ENCODE measurements around the gene GRM2. TPM values are rescaled to one million over a fixed set of nuclear protein-coding genes. Genes with fewer than 3 reads are reported as not detected.
A peak's percentile ranks its signal among the peaks of the same experiment; 100 is the strongest.

The GRM2 gene
- total RNA-seq, result under 1 TPM in 1 of 2 experiments, not detected in 1; 0.07 TPM

GRCh38 chr3:51706788-51707731 is at the start of gene GRM2:
TSS of gene GRM2 (plus strand) at chr3:51707068. CDS start at chr3:51708984, 1,916 bp downstream.
- CTCF ChIA-PET, result interaction anchor here (2.1 kb wide), 1 partner anchor 12 kb away, joined by 7 read pairs; no protein-coding TSS in a partner anchor
- Mint-ChIP-seq H3K36me3 (ENCODE audit: low read depth) (no peaks in the 10 kb centered on the region), H3K27me3 (ENCODE audit: low read depth) (no peaks in the 10 kb centered on the region), H3K4me3 (no peak within 1 kb of the TSS), H3K4me1 (ENCODE audit: low read depth) (peaks cover 12% of the 10 kb centered on the region), H3K27ac (no peak within 1 kb of the TSS), H3K9me3 (no peaks in the 10 kb centered on the region)
- peak; percentile 45 for DNase-seq
- intact Hi-C loops (cut with micrococcal nuclease), result no loop called here

- CTCF ChIA-PET, result interaction anchor here (2.2 kb wide), 1 partner anchor 12 kb away, joined by 7 read pairs; no protein-coding TSS in a partner anchor
- H3K4me1 Mint-ChIP-seq (ENCODE audit: low read depth), result no peaks in the 10 kb centered on the region
- H3K27me3 Mint-ChIP-seq (ENCODE audit: low read depth), result no peaks in the 10 kb centered on the region
- H3K9me3 Mint-ChIP-seq, result peaks cover 5% of the 10 kb centered on the region
- no peak for DNase-seq
- H3K4me3 Mint-ChIP-seq, result no peak overlapping the region
- H3K27ac Mint-ChIP-seq, result no peak overlapping the region
- H3K36me3 Mint-ChIP-seq (ENCODE audit: low read depth), result peaks cover 17% of the 10 kb centered on the region
- intact Hi-C loops (cut with micrococcal nuclease), result no loop called here
These were observed 49.6 kb upstream of the GRM2 start for GRCh38 chr3:51657234-51657633.

GRCh38 chr3:51659942-51660341 is 46.9 kb upstream of the GRM2 start:
- Mint-ChIP-seq H3K27me3 (ENCODE audit: low read depth) (no peaks in the 10 kb centered on the region), H3K4me3 (no peak overlapping the region), H3K9me3 (no peaks in the 10 kb centered on the region), H3K4me1 (ENCODE audit: low read depth) (no peaks in the 10 kb centered on the region), H3K36me3 (ENCODE audit: low read depth) (peaks cover 17% of the 10 kb centered on the region), H3K27ac (no peak overlapping the region)
- DNase-seq, result no peak
- intact Hi-C loops (cut with micrococcal nuclease), result no loop called here
- CTCF ChIA-PET, result interaction anchor here (0.7 kb wide), 1 partner anchor 470 kb away, joined by 5 read pairs; no protein-coding TSS in a partner anchor

GRCh38 chr3:51662456-51662855 is 44.4 kb upstream of the GRM2 start:
- H3K36me3 Mint-ChIP-seq (ENCODE audit: low read depth), result peaks cover 14% of the 10 kb centered on the region
- H3K4me3 Mint-ChIP-seq, result no peak overlapping the region
- intact Hi-C loops (cut with micrococcal nuclease), result no loop called here
- H3K4me1 Mint-ChIP-seq (ENCODE audit: low read depth), result peaks cover 3% of the 10 kb centered on the region
- H3K27me3 Mint-ChIP-seq (ENCODE audit: low read depth), result no peaks in the 10 kb centered on the region
- H3K27ac Mint-ChIP-seq, result no peak overlapping the region
- CTCF ChIA-PET, result no interaction called here
- no peaks in the 10 kb centered on the region for H3K9me3 Mint-ChIP-seq
- DNase-seq, result no peak

- Mint-ChIP-seq H3K27ac (no peak overlapping the region), H3K9me3 (no peaks in the 10 kb centered on the region), H3K36me3 (ENCODE audit: low read depth) (no peaks in the 10 kb centered on the region), H3K4me1 (ENCODE audit: low read depth) (peaks cover 42% of the 10 kb centered on the region), H3K27me3 (ENCODE audit: low read depth) (no peaks in the 10 kb centered on the region), H3K4me3 (no peak overlapping the region)
- CTCF ChIA-PET, result interaction anchor here (0.5 to 8.6 kb wide), 14 partner anchors 10 to 940 kb away, joined by 3 to 146 read pairs (median 6); partner anchors contain the start of genes DCAF1 and RAD54L2
- intact Hi-C loops (cut with micrococcal nuclease), result loop anchor here (1.0 kb wide), 2 partner anchors 166 to 277 kb away; partner anchors contain the start of gene RBM15B
- no peak for DNase-seq
These were observed 38.1 kb upstream of the GRM2 start for GRCh38 chr3:51668756-51669155.

- no peaks in the 10 kb centered on the region for H3K9me3 Mint-ChIP-seq
- intact Hi-C loops (cut with micrococcal nuclease), result loop anchor here (1.0 to 5.0 kb wide), 4 partner anchors 167 to 1053 kb away; partner anchors contain the start of genes DUSP7, MAPKAPK3 and RBM15B
- H3K36me3 Mint-ChIP-seq (ENCODE audit: low read depth), result no peaks in the 10 kb centered on the region
- H3K4me1 Mint-ChIP-seq (ENCODE audit: low read depth), result peaks cover 48% of the 10 kb centered on the region
- H3K4me3 Mint-ChIP-seq, result peak overlapping the region; percentile 85
- no peaks in the 10 kb centered on the region for H3K27me3 Mint-ChIP-seq (ENCODE audit: low read depth)
- CTCF ChIA-PET, result interaction anchor here (0.5 to 8.6 kb wide), 27 partner anchors 9 to 941 kb away, joined by 3 to 146 read pairs (median 4); partner anchors contain the start of genes DCAF1 and RAD54L2
- no peak overlapping the region for H3K27ac Mint-ChIP-seq
- DNase-seq, result peak; percentile 92
These were observed 37.4 kb upstream of the GRM2 start for GRCh38 chr3:51669241-51670052.

- intact Hi-C loops (cut with micrococcal nuclease), result loop anchor here (2.0 to 5.0 kb wide), 2 partner anchors 387 to 1053 kb away; partner anchors contain the start of genes DUSP7 and MAPKAPK3
- Mint-ChIP-seq H3K4me3 (peak overlapping the region; percentile 85), H3K36me3 (ENCODE audit: low read depth) (peaks cover 4% of the 10 kb centered on the region), H3K4me1 (ENCODE audit: low read depth) (peaks cover 56% of the 10 kb centered on the region), H3K27me3 (ENCODE audit: low read depth) (no peaks in the 10 kb centered on the region), H3K27ac (peak overlapping the region; percentile 57), H3K9me3 (no peaks in the 10 kb centered on the region)
- CTCF ChIA-PET, result interaction anchor here (0.8 to 8.6 kb wide), 23 partner anchors 8 to 281 kb away, joined by 3 to 146 read pairs (median 5); partner anchors contain the start of genes DCAF1 and RAD54L2
- DNase-seq, result no peak
These were observed 36.6 kb upstream of the GRM2 start for GRCh38 chr3:51670053-51670822.

GRCh38 chr3:51670823-51671733 is 35.8 kb upstream of the GRM2 start, which contains the start of gene TEX264:
TSS of gene TEX264 (plus strand) at chr3:51671252. CDS start at chr3:51674305, 3,053 bp downstream.
- H3K4me1 Mint-ChIP-seq (ENCODE audit: low read depth), result peaks cover 61% of the 10 kb centered on the region
- peak; percentile 85 for DNase-seq
- no peaks in the 10 kb centered on the region for H3K9me3 Mint-ChIP-seq
- H3K27ac Mint-ChIP-seq, result peak within 1 kb of the TSS; percentile 66
- CTCF ChIA-PET, result interaction anchor here (1.4 to 8.6 kb wide), 12 partner anchors 11 to 281 kb away, joined by 3 to 146 read pairs (median 8); partner anchors contain the start of genes DCAF1 and RAD54L2
- no peaks in the 10 kb centered on the region for H3K27me3 Mint-ChIP-seq (ENCODE audit: low read depth)
- peak within 1 kb of the TSS; percentile 85 for H3K4me3 Mint-ChIP-seq
- intact Hi-C loops (cut with micrococcal nuclease), result loop anchor here (1.0 to 5.0 kb wide), 3 partner anchors 15 to 1054 kb away; partner anchors contain the start of genes DUSP7 and MAPKAPK3
- peaks cover 11% of the 10 kb centered on the region for H3K36me3 Mint-ChIP-seq (ENCODE audit: low read depth)

GRCh38 chr3:51671734-51672475 is 35.0 kb upstream of the GRM2 start:
- CTCF ChIA-PET, result interaction anchor here (0.6 to 8.6 kb wide), 6 partner anchors 10 to 170 kb away, joined by 3 to 146 read pairs (median 4); partner anchors contain the start of gene DCAF1
- intact Hi-C loops (cut with micrococcal nuclease), result loop anchor here (1.0 to 5.0 kb wide), 4 partner anchors 10 to 1055 kb away; partner anchors contain the start of genes DUSP7 and MAPKAPK3

More at GRCh38 chr3:51671734-51672475, 35.0 kb upstream of the GRM2 start:
- peak overlapping the region; percentile 85 for H3K4me3 Mint-ChIP-seq
- H3K27me3 Mint-ChIP-seq (ENCODE audit: low read depth), result no peaks in the 10 kb centered on the region
- peaks cover 13% of the 10 kb centered on the region for H3K36me3 Mint-ChIP-seq (ENCODE audit: low read depth)
- DNase-seq, result peak; percentile 53
- no peaks in the 10 kb centered on the region for H3K9me3 Mint-ChIP-seq
- H3K27ac Mint-ChIP-seq, result peak overlapping the region; percentile 66
- peaks cover 70% of the 10 kb centered on the region for H3K4me1 Mint-ChIP-seq (ENCODE audit: low read depth)
